ENCODE results near the gene ENPEP. TPM values are rescaled to one million over a fixed set of nuclear protein-coding genes. Genes with fewer than 3 reads are reported as not detected.

Gene ENPEP
- total RNA-seq, 1 experiment from 2014 or later: not detected

- H3K4me3 ChIP-seq (ENCODE audit: low read length): no peak overlapping the region
- no peaks in the 10 kb centered on the region for H3K27me3 ChIP-seq (ENCODE audit: low read length)
- no peak overlapping the region for H3K4me2 ChIP-seq (ENCODE audit: low read length)
- no peaks in the 10 kb centered on the region for H3K36me3 ChIP-seq (ENCODE audit: low read depth, low read length)
- intact Hi-C loops (cut with micrococcal nuclease): no loop called here
- BruUV-seq (replicated peaks): no TSS peak
- CTCF ChIA-PET: no interaction called here
- no peaks in the 10 kb centered on the region for H3K9me2 ChIP-seq (replicated peaks; ENCODE audit: low read length)
- ATAC-seq: no peak
- no peaks in the 10 kb centered on the region for H4K20me1 ChIP-seq (ENCODE audit: low read length)
- H3F3A ChIP-seq (ENCODE audit: low read length, unreplicated experiment): no peaks in the 10 kb centered on the region
- POLR2A ChIA-PET (ENCODE audit: unreplicated experiment): no interaction called here
- H3K9ac ChIP-seq (ENCODE audit: low read length): no peak overlapping the region
- TF ChIP-seq EZH2phosphoT487 (IDR thresholded peaks at IDR 0.05; ENCODE audit: borderline replicate concordance, low read length) (no peak), CTCF (conservative IDR thresholded peaks at IDR 0.05; ENCODE audit: low read depth, low read length) (no peak), EZH2 (IDR thresholded peaks at IDR 0.05; ENCODE audit: low read length, unreplicated experiment) (no peak)
- H3K4me1 ChIP-seq (ENCODE audit: insufficient read depth, low read length): no peaks in the 10 kb centered on the region
- no peaks in the 10 kb centered on the region for H3K79me2 ChIP-seq (ENCODE audit: low read length)
- no peak overlapping the region for H3K27ac ChIP-seq (ENCODE audit: low read length)
- DNase-seq: no peak
- H3K9me3 ChIP-seq (ENCODE audit: low read length): no peaks in the 10 kb centered on the region
- H2AFZ ChIP-seq (ENCODE audit: low read length): no peak overlapping the region
These were observed 126.1 kb downstream of the ENPEP start for GRCh38 chr4:110602061-110602460.

GRCh38 chr4:110605077-110605476 lies 129.1 kb downstream of the ENPEP start:
- no peaks in the 10 kb centered on the region for H4K20me1 ChIP-seq (ENCODE audit: low read length)
- H2AFZ ChIP-seq (ENCODE audit: low read length): no peak overlapping the region
- BruUV-seq (replicated peaks): no TSS peak
- no peaks in the 10 kb centered on the region for H3F3A ChIP-seq (ENCODE audit: low read length, unreplicated experiment)
- ChIA-PET CTCF (no interaction called here), POLR2A (ENCODE audit: unreplicated experiment) (no interaction called here)
- ATAC-seq (no peak), DNase-seq (no peak)
- H3K27ac ChIP-seq (ENCODE audit: low read length): no peak overlapping the region
- H3K4me1 ChIP-seq (ENCODE audit: insufficient read depth, low read length): peaks cover 9% of the 10 kb centered on the region
- no peak overlapping the region for H3K9ac ChIP-seq (ENCODE audit: low read length)
- no peak for TF ChIP-seq EZH2phosphoT487 (IDR thresholded peaks at IDR 0.05; ENCODE audit: borderline replicate concordance, low read length)
- TF ChIP-seq EZH2 (IDR thresholded peaks at IDR 0.05; ENCODE audit: low read length, unreplicated experiment): no peak
- no peak for TF ChIP-seq CTCF (conservative IDR thresholded peaks at IDR 0.05; ENCODE audit: low read depth, low read length)
- no peaks in the 10 kb centered on the region for H3K9me2 ChIP-seq (replicated peaks; ENCODE audit: low read length)
- H3K4me3 ChIP-seq (ENCODE audit: low read length): no peak overlapping the region
- H3K27me3 ChIP-seq (ENCODE audit: low read length): no peaks in the 10 kb centered on the region
- H3K9me3 ChIP-seq (ENCODE audit: low read length): no peaks in the 10 kb centered on the region
- H3K4me2 ChIP-seq (ENCODE audit: low read length): no peak overlapping the region
- H3K36me3 ChIP-seq (ENCODE audit: low read depth, low read length): no peaks in the 10 kb centered on the region
- intact Hi-C loops (cut with micrococcal nuclease): no loop called here
- no peaks in the 10 kb centered on the region for H3K79me2 ChIP-seq (ENCODE audit: low read length)

GRCh38 chr4:110609044-110609750 lies 133.2 kb downstream of the ENPEP start:
- ChIA-PET POLR2A (ENCODE audit: unreplicated experiment) (no interaction called here), CTCF (no interaction called here)
- H3K27me3 ChIP-seq (ENCODE audit: low read length): peaks cover 13% of the 10 kb centered on the region
- no peaks in the 10 kb centered on the region for H3K79me2 ChIP-seq (ENCODE audit: low read length)
- TF ChIP-seq EZH2phosphoT487 (IDR thresholded peaks at IDR 0.05; ENCODE audit: borderline replicate concordance, low read length) (no peak), CTCF (conservative IDR thresholded peaks at IDR 0.05; ENCODE audit: low read depth, low read length) (no peak), EZH2 (IDR thresholded peaks at IDR 0.05; ENCODE audit: low read length, unreplicated experiment) (no peak)
- no peak overlapping the region for H2AFZ ChIP-seq (ENCODE audit: low read length)
- H3K9me2 ChIP-seq (replicated peaks; ENCODE audit: low read length): no peaks in the 10 kb centered on the region
- H4K20me1 ChIP-seq (ENCODE audit: low read length): no peaks in the 10 kb centered on the region
- intact Hi-C loops (cut with micrococcal nuclease): no loop called here
- peaks cover 9% of the 10 kb centered on the region for H3K4me1 ChIP-seq (ENCODE audit: insufficient read depth, low read length)
- no peaks in the 10 kb centered on the region for H3F3A ChIP-seq (ENCODE audit: low read length, unreplicated experiment)
- DNase-seq: peak; percentile 24
- H3K4me3 ChIP-seq (ENCODE audit: low read length): no peak overlapping the region
- no peak overlapping the region for H3K27ac ChIP-seq (ENCODE audit: low read length)
- H3K9ac ChIP-seq (ENCODE audit: low read length): no peak overlapping the region
- H3K36me3 ChIP-seq (ENCODE audit: low read depth, low read length): no peaks in the 10 kb centered on the region
- H3K9me3 ChIP-seq (ENCODE audit: low read length): no peaks in the 10 kb centered on the region
- no peak for ATAC-seq
- H3K4me2 ChIP-seq (ENCODE audit: low read length): peak overlapping the region; percentile 22; the same call in 1 of the 2 replicates
- no TSS peak for BruUV-seq (replicated peaks)

Measured in PC-3 (cell line).